ENCODE data around the gene FHL3. TPM values are rescaled to one million over a fixed set of nuclear protein-coding genes. Genes with fewer than 3 reads are reported as not detected.

FHL3 gene
- total and polyA plus RNA-seq, 9 of the 15 experiments (the other 6 are each of a cell fraction or from before 2014, with no cell fraction given): 6.1 to 144 (median 34.1) TPM

DNA sequence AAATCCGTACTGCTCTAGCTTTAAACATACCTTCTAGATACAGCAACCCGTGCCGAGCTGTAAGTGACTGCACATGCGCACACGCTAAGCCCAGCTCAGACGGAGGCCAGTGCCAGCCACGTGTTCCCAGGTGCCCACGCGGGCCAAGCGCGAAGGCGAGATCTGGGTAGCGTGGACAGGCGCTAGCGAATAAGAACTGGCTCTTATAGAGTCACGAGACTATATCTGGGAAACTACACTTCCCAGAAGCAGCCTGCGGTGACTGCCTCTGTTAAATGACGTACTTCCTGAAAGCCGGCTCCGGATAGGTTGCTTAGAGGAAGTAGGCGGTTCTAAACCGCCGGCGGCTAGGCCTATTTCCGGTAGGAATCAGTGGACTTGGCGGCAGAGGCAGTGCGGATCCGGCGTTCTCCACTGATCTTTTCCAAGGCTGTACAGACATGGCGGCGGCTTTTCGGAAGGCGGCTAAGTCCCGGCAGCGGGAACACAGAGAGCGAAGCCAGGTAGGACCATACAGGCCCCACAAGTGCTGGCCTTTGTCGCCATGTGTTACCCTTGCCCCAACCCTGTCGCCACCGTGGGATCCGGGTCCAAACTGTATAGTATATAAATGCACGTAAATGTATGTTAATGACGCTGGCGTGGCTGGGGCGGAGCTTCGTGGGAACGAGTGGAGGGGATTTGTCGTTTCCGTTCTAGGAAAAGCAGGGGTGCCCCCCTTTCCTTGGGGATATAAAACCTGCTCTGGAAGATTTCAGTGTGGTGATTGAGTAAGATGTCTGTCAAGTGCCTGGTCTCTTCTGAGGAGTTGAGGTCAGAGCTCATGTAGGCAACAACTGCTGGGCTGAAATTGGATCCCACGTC lies 7.3 kb upstream of the FHL3 start, which contains the start of gene UTP11 (continued):
- TF ChIP-seq, protein P1, sequence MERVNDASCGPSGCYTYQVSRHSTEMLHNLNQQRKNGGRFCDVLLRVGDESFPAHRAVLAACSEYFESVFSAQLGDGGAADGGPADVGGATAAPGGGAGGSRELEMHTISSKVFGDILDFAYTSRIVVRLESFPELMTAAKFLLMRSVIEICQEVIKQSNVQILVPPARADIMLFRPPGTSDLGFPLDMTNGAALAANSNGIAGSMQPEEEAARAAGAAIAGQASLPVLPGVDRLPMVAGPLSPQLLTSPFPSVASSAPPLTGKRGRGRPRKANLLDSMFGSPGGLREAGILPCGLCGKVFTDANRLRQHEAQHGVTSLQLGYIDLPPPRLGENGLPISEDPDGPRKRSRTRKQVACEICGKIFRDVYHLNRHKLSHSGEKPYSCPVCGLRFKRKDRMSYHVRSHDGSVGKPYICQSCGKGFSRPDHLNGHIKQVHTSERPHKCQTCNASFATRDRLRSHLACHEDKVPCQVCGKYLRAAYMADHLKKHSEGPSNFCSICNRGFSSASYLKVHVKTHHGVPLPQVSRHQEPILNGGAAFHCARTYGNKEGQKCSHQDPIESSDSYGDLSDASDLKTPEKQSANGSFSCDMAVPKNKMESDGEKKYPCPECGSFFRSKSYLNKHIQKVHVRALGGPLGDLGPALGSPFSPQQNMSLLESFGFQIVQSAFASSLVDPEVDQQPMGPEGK (CRISPR knock-in tag; IDR thresholded peaks at IDR 0.05; ENCODE audit: borderline replicate concordance): 0 out of 2 replicates have a peak, but pooled peaks have one; percentile 49
- no peak for TF ChIP-seq KAT8 (IDR thresholded peaks at IDR 0.05; ENCODE audit: low read depth)
- TF ChIP-seq, protein P2, sequence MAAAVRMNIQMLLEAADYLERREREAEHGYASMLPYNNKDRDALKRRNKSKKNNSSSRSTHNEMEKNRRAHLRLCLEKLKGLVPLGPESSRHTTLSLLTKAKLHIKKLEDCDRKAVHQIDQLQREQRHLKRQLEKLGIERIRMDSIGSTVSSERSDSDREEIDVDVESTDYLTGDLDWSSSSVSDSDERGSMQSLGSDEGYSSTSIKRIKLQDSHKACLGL (CRISPR knock-in tag; IDR thresholded peaks at IDR 0.05; ENCODE audit: borderline replicate concordance, poor library complexity, severe bottlenecking): peak; percentile 91
- TF ChIP-seq PML (IDR thresholded peaks at IDR 0.05; ENCODE audit: low read length): peak; percentile 78; the same call in 1 of the 2 replicates
- TF ChIP-seq SUPT5H (IDR thresholded peaks at IDR 0.05): peak; percentile 95
- TF ChIP-seq BRD4 (IDR thresholded peaks at IDR 0.05): peak; percentile 83; the same call in 1 of the 2 replicates
- TF ChIP-seq ELF4 (CRISPR knock-in tag; IDR thresholded peaks at IDR 0.05): peak; percentile 79
- TF ChIP-seq NR2C1 (IDR thresholded peaks at IDR 0.05): peak; percentile 65
- peak; percentile 90 for TF ChIP-seq NR2C1 (tag; IDR thresholded peaks at IDR 0.05)
- peak; percentile 89 to 92 for TF ChIP-seq SIX5 (IDR thresholded peaks at IDR 0.05; ENCODE audit: borderline replicate concordance in 1 of 2, insufficient read depth in 1 of 2, low read depth in 1 of 2, low read length in 2 of 2)
- TF ChIP-seq IFI16 (CRISPR knock-in tag; IDR thresholded peaks at IDR 0.05): peak; percentile 93
- no peak for TF ChIP-seq MEF2A (IDR thresholded peaks at IDR 0.05; ENCODE audit: control insufficient read depth, low read depth, low read length)
- TF ChIP-seq, protein P3, sequence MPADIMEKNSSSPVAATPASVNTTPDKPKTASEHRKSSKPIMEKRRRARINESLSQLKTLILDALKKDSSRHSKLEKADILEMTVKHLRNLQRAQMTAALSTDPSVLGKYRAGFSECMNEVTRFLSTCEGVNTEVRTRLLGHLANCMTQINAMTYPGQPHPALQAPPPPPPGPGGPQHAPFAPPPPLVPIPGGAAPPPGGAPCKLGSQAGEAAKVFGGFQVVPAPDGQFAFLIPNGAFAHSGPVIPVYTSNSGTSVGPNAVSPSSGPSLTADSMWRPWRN (IDR thresholded peaks at IDR 0.05; ENCODE audit: low read depth): no peak
- peak; percentile 81 for TF ChIP-seq ASH1L (IDR thresholded peaks at IDR 0.05; ENCODE audit: borderline replicate concordance, low read depth, partially characterized antibody)
- TF ChIP-seq ZNF668 (CRISPR knock-in tag; IDR thresholded peaks at IDR 0.05): peak; percentile 96
- TF ChIP-seq SP2 (IDR thresholded peaks at IDR 0.05; ENCODE audit: extremely low read depth, low read depth, low read length, poor library complexity, severe bottlenecking): peak; percentile 69
- TF ChIP-seq, protein P4, sequence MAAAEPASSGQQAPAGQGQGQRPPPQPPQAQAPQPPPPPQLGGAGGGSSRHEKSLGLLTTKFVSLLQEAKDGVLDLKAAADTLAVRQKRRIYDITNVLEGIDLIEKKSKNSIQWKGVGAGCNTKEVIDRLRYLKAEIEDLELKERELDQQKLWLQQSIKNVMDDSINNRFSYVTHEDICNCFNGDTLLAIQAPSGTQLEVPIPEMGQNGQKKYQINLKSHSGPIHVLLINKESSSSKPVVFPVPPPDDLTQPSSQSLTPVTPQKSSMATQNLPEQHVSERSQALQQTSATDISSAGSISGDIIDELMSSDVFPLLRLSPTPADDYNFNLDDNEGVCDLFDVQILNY (CRISPR knock-in tag; IDR thresholded peaks at IDR 0.05): peak; percentile 99
- peak; percentile 80 for TF ChIP-seq EGR1 (conservative IDR thresholded peaks at IDR 0.05)
- no peak for TF ChIP-seq TCF7L2 (IDR thresholded peaks at IDR 0.05; ENCODE audit: low read depth, low read length)
- TF ChIP-seq EHMT2 (IDR thresholded peaks at IDR 0.05): no peak
- TF ChIP-seq, protein P5, sequence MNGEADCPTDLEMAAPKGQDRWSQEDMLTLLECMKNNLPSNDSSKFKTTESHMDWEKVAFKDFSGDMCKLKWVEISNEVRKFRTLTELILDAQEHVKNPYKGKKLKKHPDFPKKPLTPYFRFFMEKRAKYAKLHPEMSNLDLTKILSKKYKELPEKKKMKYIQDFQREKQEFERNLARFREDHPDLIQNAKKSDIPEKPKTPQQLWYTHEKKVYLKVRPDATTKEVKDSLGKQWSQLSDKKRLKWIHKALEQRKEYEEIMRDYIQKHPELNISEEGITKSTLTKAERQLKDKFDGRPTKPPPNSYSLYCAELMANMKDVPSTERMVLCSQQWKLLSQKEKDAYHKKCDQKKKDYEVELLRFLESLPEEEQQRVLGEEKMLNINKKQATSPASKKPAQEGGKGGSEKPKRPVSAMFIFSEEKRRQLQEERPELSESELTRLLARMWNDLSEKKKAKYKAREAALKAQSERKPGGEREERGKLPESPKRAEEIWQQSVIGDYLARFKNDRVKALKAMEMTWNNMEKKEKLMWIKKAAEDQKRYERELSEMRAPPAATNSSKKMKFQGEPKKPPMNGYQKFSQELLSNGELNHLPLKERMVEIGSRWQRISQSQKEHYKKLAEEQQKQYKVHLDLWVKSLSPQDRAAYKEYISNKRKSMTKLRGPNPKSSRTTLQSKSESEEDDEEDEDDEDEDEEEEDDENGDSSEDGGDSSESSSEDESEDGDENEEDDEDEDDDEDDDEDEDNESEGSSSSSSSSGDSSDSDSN (IDR thresholded peaks at IDR 0.05; ENCODE audit: borderline replicate concordance in 1 of 2, low read depth in 2 of 2, low read length in 2 of 2): peak in 1 of 2 experiments; percentile 69; a peak in 1 of 4 replicates
